GM19463 (cell line): ENCODE measurements around the gene C19orf73.

Source experiments
- ATAC-seq: cut with Tn5 transposase; IDR thresholded peaks from one replicate; pipeline ENCODE4 v1.9.1; 2021; ENCODE audit warnings: mild to moderate bottlenecking, moderate library complexity; ENCODE audit not compliant: unreplicated experiment

Gene C19orf73, protein sequence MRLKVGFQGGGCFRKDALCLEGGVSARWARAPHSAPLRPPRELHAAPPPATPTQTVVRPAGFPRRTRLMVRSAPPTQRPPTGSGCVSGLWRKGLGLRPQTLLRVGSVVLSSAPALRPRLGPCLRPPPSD

GRCh38 chr19:49118565-49119410 is at the start of gene C19orf73:
TSS of gene C19orf73 (minus strand) at chr19:49119143. CDS start at chr19:49119022, 121 bp downstream.
- ATAC-seq: peak; percentile 80

DNA sequence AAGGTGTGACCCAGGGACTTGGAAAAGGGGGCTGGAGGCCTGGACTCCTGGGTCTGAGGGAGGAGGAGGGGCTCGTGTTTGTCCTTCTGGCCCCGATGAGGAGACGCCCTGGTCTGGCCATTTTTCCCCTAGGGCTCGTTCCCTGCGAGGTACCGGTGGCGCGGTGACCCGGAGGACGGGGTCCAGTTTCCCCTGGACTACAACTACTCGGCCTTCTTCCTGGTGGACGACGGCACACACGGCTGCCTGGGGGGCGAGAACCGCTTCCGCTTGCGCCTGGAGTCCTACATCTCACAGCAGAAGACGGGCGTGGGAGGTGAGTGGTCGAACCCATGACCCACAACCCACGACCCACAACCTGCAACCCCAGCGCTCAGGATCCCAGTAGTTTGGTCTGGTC is 49.5 kb upstream of the C19orf73 start:
- ATAC-seq: no peak

GRCh38 chr19:49167857-49168409 is 49.0 kb upstream of the C19orf73 start:
- ATAC-seq: no peak

DNA sequence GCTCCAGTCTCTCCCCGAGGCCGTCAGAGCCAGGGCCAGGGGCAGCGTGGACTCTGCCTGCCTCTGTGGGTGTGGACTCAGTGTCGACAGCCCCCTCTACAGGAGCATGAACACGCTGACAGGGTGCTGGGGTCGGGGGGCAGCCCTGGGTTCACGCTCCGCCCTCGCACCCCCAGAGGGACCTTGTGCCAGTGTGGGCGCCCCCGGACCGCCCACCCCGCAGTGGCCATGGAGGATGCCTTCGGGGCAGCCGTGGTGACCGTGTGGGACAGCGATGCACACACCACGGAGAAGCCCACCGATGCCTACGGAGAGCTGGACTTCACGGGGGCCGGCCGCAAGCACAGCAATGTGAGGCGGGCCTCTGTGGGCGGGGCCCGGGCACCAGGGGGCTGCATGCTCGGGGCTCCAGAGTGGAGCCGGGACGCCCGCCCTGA is 46.9 kb upstream of the C19orf73 start:
- ATAC-seq: no peak

DNA sequence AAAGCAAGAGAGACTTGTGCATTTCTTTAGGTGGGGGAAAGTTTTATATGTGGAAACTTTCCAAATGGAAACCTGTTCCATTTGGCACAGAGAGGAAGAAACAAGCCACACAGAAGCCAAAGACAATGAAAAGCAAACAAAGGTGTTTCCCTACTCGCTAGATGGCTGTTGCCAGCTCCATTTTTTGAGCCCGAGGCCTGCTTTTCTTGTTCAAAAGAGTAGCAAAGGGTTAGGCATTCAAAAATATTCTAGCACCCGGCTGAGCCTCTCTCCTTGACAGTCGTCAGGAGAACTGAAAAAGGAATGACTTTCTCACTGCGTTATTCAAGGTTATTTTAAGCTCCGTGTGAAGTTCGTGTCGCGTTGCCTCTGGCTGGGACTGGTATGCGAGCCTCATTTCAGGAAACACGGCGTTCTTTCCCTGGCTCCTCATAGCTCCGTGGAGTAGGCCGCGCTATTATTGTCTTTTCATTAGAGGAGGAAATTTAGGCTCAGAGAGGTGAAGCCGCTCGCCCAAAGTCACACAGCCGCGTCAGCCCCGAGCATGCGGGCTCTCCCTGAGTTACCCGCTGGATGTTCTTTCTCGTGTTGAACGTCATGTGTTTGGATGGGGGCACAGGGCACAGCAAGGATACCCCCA is 46.3 kb upstream of the C19orf73 start:
- no peak for ATAC-seq

- ATAC-seq: no peak
Measured at GRCh38 chr19:49161987-49162386, 43.0 kb upstream of the C19orf73 start.

DNA sequence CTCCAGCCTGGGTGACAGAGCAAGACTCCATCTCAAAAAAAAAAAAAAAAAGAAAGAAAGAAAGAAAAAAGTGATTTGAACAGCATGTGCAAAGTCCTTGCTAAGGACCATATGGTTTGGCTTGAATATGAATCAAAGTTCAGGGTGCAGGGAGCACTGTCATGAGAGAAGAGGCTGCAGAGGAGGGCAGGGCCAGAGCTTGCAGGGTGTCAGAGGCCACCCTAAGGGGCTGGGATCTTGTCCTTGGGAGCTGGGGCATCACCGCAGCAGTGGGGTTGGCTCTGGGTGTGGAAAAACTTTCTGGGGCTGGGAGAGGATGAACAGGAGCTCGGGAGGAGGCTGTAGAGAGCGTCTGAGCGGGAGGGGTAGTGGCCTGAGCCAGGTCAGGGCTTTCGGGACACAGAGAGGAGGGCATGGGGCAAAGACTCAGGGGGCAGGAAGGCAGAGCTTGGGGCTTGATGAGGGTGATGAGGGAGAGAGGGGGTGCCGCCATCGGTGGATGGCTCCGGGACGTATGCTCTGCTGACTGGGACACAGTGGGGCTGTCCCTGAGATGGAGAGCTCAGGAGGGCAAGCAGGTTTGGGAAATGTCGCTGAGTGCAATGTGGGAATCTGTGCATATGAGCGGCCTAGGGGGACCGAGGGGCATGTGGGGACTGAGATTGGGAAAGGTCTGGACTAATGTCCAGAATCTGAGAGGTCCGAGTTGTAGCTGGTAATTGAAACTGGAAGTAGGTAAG is 41.7 kb upstream of the C19orf73 start:
- ATAC-seq: no peak

DNA sequence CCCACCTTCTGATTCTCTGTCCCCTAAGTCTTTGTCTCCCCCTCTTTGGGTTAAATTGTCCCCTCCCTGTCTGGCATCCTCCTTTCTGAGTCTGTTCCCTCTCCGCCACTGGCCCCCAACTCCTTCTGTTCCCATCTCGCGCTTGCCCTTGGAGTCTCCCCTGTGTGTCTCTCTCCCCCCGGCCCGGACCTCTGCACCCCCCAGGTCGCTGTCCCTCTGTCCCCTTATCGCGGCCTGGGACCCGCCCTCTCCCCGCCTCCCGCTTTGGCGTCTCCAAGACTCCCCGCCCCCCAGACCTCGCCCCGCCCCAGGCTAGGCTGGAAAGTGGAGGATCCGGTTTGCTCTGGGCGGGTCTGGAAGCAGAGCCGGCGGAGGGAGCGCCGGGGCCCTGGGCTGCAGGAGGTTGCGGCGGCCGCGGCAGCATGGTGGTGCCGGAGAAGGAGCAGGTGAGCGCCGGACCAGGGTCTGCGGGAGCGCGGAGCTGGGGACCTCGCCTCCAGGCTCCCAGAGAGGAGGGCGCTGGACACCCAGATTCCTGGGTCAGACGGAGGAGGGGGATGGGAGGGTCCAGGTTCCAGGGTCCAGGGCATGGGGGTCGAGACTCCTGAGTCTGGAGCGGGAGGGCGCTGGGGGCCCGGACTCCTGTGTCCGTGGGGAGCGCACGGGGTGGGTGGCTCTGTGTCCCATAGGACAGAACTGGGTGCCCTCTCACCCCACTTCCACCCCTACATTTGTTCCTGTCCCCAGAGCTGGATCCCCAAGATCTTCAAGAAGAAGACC is 38.7 kb upstream of the C19orf73 start, which contains the start of gene TRPM4:
TSS of gene TRPM4 (plus strand) at position 348 of the 780 bp plus-strand sequence. CDS start at position 423, 75 bp downstream.
- ATAC-seq: no peak

- no peak for ATAC-seq
Measured at GRCh38 chr19:49155820-49156346, 36.9 kb upstream of the C19orf73 start.

DNA sequence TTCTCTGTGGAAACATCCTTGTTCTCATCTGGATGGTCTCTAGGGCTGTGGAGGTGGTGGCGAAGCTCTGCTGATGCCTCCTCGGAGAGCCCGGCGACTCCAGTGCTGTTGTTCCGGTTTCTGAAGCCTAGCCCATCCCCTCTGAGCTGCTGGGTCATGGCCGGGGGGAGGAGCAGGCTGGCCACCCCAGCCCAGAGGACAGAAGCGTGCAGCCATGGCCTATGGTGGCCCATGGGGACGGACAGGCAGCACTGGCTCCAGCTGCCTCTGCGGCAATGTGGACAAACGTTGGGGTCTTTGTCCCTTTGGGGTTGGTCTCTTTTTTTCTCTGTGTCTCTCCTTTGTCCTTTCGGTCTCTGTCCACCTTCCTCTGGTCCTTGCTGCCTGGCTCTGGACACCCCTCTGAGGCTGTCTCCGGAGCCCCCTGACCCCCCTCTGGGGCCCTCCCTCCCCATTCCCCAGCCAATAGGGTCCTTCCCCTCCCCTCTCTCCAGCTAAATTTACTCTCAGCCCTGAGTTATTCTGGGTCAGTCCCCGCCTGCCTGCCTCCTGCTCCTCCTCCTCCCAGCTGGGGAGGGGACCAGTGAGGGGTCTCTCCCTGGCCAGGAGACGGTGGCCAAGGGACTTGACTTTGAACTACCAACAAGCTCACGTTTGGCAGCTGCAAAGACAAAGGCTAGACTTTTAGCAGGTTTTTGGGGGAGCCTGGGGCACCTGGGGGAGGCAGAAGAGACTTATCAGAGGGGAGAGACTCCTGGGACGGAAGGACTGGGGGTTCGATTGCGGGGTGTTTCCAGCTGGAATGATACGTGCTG is 36.3 kb upstream of the C19orf73 start, which contains the start of gene HRC:
TSS of gene HRC (minus strand) at position 392 of the 815 bp plus-strand sequence. CDS start at position 233, 159 bp downstream.
- no peak for ATAC-seq

DNA sequence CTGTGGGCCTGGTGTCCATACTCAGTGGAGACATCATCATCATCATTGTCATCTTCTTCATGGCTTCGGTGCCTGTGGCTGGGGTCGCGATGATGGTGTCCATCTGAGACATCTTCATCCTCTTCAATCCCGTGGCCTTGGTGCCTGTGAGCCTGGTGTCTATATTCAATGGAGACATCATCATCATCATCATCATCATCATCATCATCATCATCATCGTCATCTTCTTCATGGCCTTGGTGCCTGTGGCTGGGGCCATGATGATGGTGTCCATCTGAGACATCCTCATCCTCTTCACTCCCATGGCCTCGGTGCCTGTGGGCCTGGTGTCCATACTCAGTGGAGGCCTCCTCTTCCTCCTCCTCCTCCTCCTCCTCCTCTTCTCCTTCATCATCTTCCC is 35.3 kb upstream of the C19orf73 start:
- ATAC-seq: no peak

- ATAC-seq: no peak
Measured at GRCh38 chr19:49153167-49153809, 34.3 kb upstream of the C19orf73 start.

GRCh38 chr19:49152119-49152550 is 33.2 kb upstream of the C19orf73 start:
- ATAC-seq: no peak

DNA sequence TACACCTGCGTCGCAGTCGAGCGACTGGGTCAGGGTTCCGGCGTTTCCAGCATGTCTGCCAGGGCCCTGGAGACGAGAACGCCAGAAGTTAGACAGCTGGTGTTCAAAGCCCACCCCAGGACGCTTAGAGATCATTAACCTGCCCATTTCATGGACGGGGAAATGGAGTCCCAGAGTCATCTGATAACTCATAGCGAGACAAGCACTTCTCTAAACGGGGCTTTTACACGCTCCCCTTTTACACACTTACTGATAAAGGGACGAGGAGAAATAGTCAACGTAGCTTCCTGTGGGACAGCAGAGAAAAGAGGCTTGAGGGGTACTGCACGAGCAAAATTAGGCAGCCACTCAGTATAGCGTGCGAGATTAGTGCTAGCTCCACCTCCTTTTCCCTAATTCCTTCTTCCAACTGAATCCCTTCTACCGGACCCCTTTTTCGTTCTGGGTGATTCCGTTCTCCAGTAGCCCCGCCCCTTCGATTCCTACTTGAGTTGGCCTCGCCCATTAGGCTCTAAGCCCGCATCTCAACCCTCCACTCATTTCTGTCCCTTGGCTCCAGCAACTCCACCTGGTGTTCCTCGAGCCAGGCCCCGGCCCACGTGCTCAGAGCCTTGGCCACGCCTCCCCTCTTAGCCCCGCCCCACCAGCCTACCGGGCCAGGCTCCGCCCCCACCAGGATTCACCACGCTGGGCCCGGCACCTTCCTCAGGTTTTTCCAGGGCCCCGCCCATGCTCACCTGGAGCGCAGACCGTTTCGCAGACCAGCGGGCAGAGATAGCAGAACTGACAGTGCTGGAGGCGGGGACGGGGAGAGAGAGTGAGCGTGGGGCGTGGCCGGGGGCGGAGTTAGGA is 32.5 kb upstream of the C19orf73 start:
- no peak for ATAC-seq

GRCh38 chr19:49150944-49151243 is 32.0 kb upstream of the C19orf73 start:
- no peak for ATAC-seq

DNA sequence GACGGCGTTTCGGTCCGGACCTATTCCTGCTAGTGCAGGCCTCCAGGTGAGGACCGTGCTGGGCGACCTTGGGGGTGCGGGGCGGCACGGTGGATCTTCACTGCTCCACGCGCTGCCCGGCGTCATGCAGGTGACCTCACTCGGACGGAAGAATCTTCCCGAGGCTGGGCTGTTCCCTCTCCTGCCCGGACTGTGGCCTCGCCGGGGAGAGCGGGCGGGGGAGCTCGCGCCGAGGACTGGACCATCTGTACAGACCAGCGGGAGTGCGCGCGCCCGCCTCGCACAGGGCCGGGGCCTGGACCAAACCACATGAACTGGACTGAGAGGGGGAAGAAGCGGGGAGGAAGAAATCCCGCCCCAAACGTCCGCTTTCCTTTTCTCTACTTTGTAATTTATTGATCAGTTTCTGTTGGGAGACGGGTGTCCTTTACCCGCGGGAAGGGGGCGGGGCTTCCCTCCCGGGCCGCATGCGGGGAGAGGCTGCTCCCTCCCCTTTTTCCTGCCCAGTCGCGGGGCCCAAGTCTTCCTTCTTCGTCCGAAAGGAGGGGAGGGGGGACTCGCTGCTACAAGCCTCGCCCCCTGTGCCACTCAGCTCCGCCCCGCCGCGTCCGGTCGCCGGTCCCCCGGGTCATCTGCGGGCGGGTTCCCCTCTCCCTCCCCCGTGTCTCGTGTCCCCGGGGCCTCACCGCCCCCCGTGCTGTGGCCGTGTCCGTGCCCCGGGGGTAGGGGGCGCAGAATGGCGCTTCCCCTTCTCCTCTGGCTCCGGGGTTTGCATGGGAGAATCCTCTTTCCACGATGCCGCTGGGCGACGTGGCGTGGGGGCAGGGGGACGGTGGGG is 31.4 kb upstream of the C19orf73 start:
- ATAC-seq: no peak

- no peak for ATAC-seq
Measured at GRCh38 chr19:49149652-49150105, 30.7 kb upstream of the C19orf73 start.
